ENCODE results near the gene CORO2B. TPM values are rescaled to one million over a fixed set of nuclear protein-coding genes. Genes with fewer than 3 reads are reported as not detected.

CORO2B gene
- total and polyA plus RNA-seq, 5 donors from 2014 or later = not detected

DNA sequence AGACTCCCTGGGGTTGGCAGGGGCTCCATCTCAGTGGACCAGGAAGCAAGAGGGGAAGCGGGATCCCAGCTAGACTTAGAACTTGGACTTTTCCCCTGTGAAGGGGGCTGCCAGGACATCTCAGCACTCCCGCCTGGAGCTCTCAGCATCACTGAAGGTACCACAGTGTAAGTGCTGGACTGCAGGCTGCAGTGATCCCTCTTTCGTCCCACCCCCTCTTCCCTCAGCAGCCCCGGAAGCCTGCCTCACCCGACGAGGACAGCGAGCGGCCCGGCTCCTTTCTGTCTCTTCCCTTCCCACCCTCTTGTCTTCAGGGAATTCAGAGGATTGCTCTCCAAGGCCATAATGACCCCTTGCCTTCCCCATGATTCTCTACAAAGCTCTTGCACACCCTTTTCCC, 147.5 kb downstream of the CORO2B start:
- no peak overlapping the region for H3K4me3 Mint-ChIP-seq
- DNase-seq (no peak), ATAC-seq (ENCODE audit: low read depth in 2 of 2) (no peak)
- no peaks in the 10 kb centered on the region for H3K4me1 Mint-ChIP-seq
- no peak overlapping the region for H3K27ac Mint-ChIP-seq
- H3K27me3 Mint-ChIP-seq = peaks cover 8% of the 10 kb centered on the region
- H3K36me3 Mint-ChIP-seq = no peaks in the 10 kb centered on the region
- Histone ChIP-seq H3K9me3 (ENCODE audit: control insufficient read depth in 2 of 2, low read length in 2 of 2) (no peaks in the 10 kb centered on the region), H3K27ac (ENCODE audit: insufficient read depth, low read length, poor library complexity, severe bottlenecking) (no peak overlapping the region), H3K27me3 (ENCODE audit: control insufficient read depth, insufficient read depth, low read length) (no peaks in the 10 kb centered on the region), H3K4me1 (ENCODE audit: control insufficient read depth, insufficient read depth, low read length, poor library complexity, severe bottlenecking) (no peaks in the 10 kb centered on the region), H3K4me3 (ENCODE audit: low read depth, low read length) (no peak overlapping the region), H3K36me3 (ENCODE audit: control insufficient read depth, insufficient read depth, low read length) (no peaks in the 10 kb centered on the region)
- no peaks in the 10 kb centered on the region for H3K9me3 Mint-ChIP-seq

DNA sequence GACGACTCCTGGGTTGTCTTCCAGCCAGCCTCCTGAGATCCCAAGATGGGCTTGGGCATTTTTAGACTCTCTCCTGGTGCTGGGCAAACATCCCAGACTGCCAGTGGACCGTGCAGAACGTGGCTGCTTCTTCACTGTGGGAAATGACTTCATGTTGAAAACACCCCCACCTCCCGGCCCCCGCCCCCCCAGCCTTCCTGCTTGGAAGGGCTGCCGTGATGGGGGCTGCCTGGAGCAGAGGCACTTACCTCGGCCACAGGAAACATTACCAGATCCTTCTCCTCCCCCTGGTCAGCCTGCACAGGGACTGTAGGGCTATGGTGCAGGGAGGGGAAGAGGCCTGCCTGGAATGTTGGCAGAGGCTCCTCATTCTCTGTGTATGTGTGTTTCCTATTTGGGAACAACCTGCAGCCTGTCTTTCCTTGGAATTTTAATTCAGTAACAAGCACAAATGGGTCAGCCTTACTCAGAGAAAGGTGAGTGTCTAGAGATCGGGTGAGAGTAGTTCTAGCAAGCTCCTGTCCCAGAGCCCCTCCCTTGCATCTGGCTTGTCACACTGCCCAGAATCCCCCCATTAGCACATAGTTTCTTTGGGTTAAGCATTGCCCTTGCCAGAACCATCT, 151.1 kb downstream of the CORO2B start:
- no peak for ATAC-seq (ENCODE audit: low read depth in 2 of 2)
- Histone ChIP-seq H3K27ac (ENCODE audit: insufficient read depth, low read length, poor library complexity, severe bottlenecking) (no peak overlapping the region), H3K27me3 (ENCODE audit: control insufficient read depth, insufficient read depth, low read length) (peaks cover 4% of the 10 kb centered on the region), H3K36me3 (ENCODE audit: control insufficient read depth, insufficient read depth, low read length) (no peaks in the 10 kb centered on the region), H3K4me1 (ENCODE audit: control insufficient read depth, insufficient read depth, low read length, poor library complexity, severe bottlenecking) (no peaks in the 10 kb centered on the region), H3K9me3 (ENCODE audit: control insufficient read depth in 2 of 2, low read length in 2 of 2) (no peaks in the 10 kb centered on the region), H3K4me3 (ENCODE audit: low read depth, low read length) (no peak overlapping the region)
- Mint-ChIP-seq H3K4me1 (no peaks in the 10 kb centered on the region), H3K27ac (peak overlapping the region in 1 of 3 donors; percentile 49), H3K4me3 (no peak overlapping the region), H3K36me3 (no peaks in the 10 kb centered on the region), H3K27me3 (peaks cover 8% of the 10 kb centered on the region), H3K9me3 (no peaks in the 10 kb centered on the region)
- DNase-seq = no peak

DNA sequence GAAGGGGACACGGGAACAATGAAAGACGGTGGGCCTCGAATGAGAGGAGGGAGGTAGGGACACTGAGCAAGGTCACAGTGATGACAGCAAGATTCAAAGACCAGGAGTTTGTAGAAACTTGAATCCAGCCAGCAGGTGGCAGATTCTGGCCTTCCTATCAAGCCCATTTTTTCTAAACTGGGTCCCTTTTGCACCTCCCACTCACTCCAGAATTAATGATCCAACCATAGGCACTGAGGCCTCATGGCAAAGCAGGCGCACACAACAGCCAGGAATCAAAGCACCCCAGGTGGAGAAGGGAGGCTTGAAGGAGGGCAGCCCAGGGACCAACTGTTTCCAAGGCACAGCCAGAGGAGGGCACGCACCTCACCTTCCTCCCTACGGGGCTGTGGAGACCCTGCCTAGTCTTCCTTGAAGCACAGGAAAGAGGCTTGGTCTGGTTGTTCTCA, 151.7 kb downstream of the CORO2B start:
- Mint-ChIP-seq H3K9me3 (no peaks in the 10 kb centered on the region), H3K4me1 (no peaks in the 10 kb centered on the region), H3K27ac (peak overlapping the region in 1 of 3 donors; percentile 49), H3K36me3 (no peaks in the 10 kb centered on the region), H3K27me3 (peaks cover 8% of the 10 kb centered on the region), H3K4me3 (no peak overlapping the region)
- Histone ChIP-seq H3K27ac (ENCODE audit: insufficient read depth, low read length, poor library complexity, severe bottlenecking) (no peak overlapping the region), H3K36me3 (ENCODE audit: control insufficient read depth, insufficient read depth, low read length) (no peaks in the 10 kb centered on the region), H3K9me3 (ENCODE audit: control insufficient read depth in 2 of 2, low read length in 2 of 2) (no peaks in the 10 kb centered on the region), H3K27me3 (ENCODE audit: control insufficient read depth, insufficient read depth, low read length) (peaks cover 4% of the 10 kb centered on the region), H3K4me3 (ENCODE audit: low read depth, low read length) (no peak overlapping the region), H3K4me1 (ENCODE audit: control insufficient read depth, insufficient read depth, low read length, poor library complexity, severe bottlenecking) (no peaks in the 10 kb centered on the region)
- ATAC-seq (ENCODE audit: low read depth in 2 of 2) (no peak), DNase-seq (peak in 2 of 3 donors; percentile 14 to 43)

DNA sequence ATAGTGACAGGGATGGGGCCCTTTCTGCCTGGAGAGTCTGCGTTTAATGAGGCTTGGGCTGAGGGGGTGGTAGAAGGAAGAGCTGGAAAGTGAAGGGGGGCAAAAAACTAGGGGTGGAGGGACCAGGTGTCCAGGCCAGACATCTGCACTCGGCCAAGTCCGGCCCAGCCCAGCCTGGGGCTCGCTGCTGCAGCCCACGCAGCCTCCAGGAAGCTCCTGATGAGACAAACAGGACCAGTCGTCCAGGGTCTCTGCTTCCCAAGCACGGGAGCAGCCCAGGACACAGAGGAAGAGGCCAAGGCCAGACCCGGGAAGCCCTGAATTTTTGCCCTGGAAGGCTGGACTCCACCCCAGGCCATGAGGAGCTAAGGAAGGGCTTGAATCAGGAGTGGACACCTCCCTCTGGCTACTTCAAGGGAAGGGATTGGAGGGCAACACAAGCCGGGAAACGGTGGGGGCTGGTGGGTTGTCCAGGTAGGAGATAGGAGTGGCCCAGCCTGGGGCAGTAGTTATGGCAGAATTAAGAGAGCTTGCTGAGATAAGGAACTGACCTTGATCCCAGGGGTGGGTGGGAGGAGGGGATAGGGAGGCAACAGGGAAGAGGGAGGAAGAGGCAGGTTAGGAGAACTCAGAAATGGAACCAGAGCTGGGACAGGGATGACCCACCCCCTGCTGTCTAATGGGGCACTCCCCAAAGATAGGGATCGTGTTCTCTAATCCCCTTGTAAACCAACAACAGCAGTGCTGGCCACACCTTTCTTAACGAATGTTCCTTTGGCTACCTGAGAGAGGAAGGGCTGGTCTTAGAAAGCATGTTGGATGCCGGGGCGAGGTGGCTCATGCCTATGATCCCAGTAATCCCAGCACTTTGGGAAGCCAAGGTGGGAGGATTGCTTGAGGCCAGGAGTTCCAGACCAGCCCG, 152.4 kb downstream of the CORO2B start:
- ATAC-seq (ENCODE audit: low read depth in 2 of 2) = no peak

DNA sequence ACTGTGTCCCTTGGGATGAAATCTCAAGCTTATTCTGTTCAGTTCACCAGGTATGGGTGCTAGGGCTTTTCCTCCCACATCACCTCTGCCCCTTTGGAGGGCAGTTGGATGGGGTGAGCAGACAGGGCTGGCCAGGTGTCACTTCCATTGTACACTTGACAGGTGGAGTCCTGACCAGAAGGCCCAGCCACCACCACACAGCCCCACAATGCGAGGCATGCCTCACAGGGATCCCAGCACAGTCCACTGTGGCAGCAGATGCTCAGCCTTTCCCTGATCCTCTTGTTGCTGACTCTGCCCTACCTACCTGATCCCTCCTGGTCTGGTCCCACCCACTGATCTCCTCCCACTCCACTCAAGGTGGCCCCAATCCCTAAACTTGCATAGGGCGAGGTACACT, 153.7 kb downstream of the CORO2B start:
- Mint-ChIP-seq H3K4me1 (no peaks in the 10 kb centered on the region), H3K36me3 (no peaks in the 10 kb centered on the region), H3K27me3 (peaks cover 8% of the 10 kb centered on the region), H3K4me3 (no peak overlapping the region), H3K27ac (no peak overlapping the region), H3K9me3 (no peaks in the 10 kb centered on the region)
- Histone ChIP-seq H3K27me3 (ENCODE audit: control insufficient read depth, insufficient read depth, low read length) (peaks cover 4% of the 10 kb centered on the region), H3K9me3 (ENCODE audit: control insufficient read depth in 2 of 2, low read length in 2 of 2) (no peaks in the 10 kb centered on the region), H3K4me3 (ENCODE audit: low read depth, low read length) (no peak overlapping the region), H3K4me1 (ENCODE audit: control insufficient read depth, insufficient read depth, low read length, poor library complexity, severe bottlenecking) (no peaks in the 10 kb centered on the region), H3K36me3 (ENCODE audit: control insufficient read depth, insufficient read depth, low read length) (no peaks in the 10 kb centered on the region), H3K27ac (ENCODE audit: insufficient read depth, low read length, poor library complexity, severe bottlenecking) (no peak overlapping the region)
- DNase-seq (no peak), ATAC-seq (ENCODE audit: low read depth in 2 of 2) (no peak)

More for the DNA sequence above, 152.4 kb downstream of the CORO2B start:
- Histone ChIP-seq H3K27ac (ENCODE audit: insufficient read depth, low read length, poor library complexity, severe bottlenecking) (no peak overlapping the region), H3K36me3 (ENCODE audit: control insufficient read depth, insufficient read depth, low read length) (no peaks in the 10 kb centered on the region), H3K4me1 (ENCODE audit: control insufficient read depth, insufficient read depth, low read length, poor library complexity, severe bottlenecking) (no peaks in the 10 kb centered on the region), H3K4me3 (ENCODE audit: low read depth, low read length) (no peak overlapping the region), H3K27me3 (ENCODE audit: control insufficient read depth, insufficient read depth, low read length) (peaks cover 4% of the 10 kb centered on the region), H3K9me3 (ENCODE audit: control insufficient read depth in 2 of 2, low read length in 2 of 2) (no peaks in the 10 kb centered on the region)
- Mint-ChIP-seq H3K9me3 (no peaks in the 10 kb centered on the region), H3K27ac (no peak overlapping the region), H3K36me3 (no peaks in the 10 kb centered on the region), H3K4me3 (no peak overlapping the region), H3K4me1 (no peaks in the 10 kb centered on the region), H3K27me3 (peaks cover 8% of the 10 kb centered on the region)
- DNase-seq = no peak

DNA sequence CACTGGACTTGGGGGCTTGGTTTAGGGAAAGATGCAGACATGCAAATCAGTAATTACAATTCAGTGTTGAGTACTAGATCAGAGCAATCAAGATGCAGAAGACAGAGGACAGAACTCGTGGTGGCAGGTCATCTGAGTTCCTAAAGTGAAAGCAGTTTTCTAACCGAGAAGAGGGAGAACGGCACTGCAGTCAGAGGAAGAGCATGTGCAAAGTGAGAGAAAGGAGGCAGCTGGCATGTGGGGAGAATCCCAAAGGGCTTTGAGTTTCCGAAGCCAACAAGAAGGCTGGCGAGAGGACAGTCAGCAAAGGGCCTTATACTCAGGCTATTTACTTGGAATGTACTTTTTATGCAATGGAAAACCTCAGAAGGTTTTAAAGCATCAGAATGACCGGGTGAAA, 154.9 kb downstream of the CORO2B start:
- H3K27me3 Mint-ChIP-seq = peaks cover 9% of the 10 kb centered on the region
- no peak overlapping the region for H3K4me3 Mint-ChIP-seq
- Histone ChIP-seq H3K9me3 (ENCODE audit: control insufficient read depth in 2 of 2, low read length in 2 of 2) (no peaks in the 10 kb centered on the region), H3K27ac (ENCODE audit: insufficient read depth, low read length, poor library complexity, severe bottlenecking) (no peak overlapping the region), H3K4me1 (ENCODE audit: control insufficient read depth, insufficient read depth, low read length, poor library complexity, severe bottlenecking) (no peaks in the 10 kb centered on the region), H3K36me3 (ENCODE audit: control insufficient read depth, insufficient read depth, low read length) (no peaks in the 10 kb centered on the region), H3K27me3 (ENCODE audit: control insufficient read depth, insufficient read depth, low read length) (peaks cover 4% of the 10 kb centered on the region), H3K4me3 (ENCODE audit: low read depth, low read length) (no peak overlapping the region)
- no peaks in the 10 kb centered on the region for H3K36me3 Mint-ChIP-seq
- no peak for ATAC-seq (ENCODE audit: low read depth in 2 of 2)
- H3K4me1 Mint-ChIP-seq = no peaks in the 10 kb centered on the region
- no peaks in the 10 kb centered on the region for H3K9me3 Mint-ChIP-seq
- peak overlapping the region in 1 of 3 donors; percentile 3 for H3K27ac Mint-ChIP-seq
- no peak for DNase-seq

DNA sequence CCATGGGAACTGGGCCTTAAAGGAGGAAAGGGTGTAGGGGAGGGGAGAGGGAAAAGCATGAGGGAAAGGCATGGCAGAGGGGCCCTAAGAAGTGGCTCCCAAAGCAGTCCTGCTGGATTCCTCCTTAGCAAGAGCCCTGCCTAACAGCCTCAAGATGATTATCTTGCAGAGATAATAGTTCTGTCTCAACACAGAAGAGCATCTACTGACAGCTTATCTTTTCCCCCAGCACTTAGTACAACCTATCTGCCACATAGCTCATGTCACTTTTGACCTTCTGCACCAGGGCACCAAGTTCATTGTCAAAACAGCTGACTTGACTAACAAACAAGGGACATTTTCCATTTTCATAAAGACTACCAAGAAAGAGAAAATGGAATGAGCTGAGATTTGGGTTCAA, 155.6 kb downstream of the CORO2B start:
- peaks cover 4% of the 10 kb centered on the region for H3K27me3 ChIP-seq (ENCODE audit: control insufficient read depth, insufficient read depth, low read length)
- Mint-ChIP-seq H3K4me3 (no peak overlapping the region), H3K9me3 (no peaks in the 10 kb centered on the region), H3K36me3 (no peaks in the 10 kb centered on the region), H3K27me3 (peaks cover 14% of the 10 kb centered on the region), H3K27ac (no peak overlapping the region), H3K4me1 (no peaks in the 10 kb centered on the region)
- H3K4me1 ChIP-seq (ENCODE audit: control insufficient read depth, insufficient read depth, low read length, poor library complexity, severe bottlenecking) = no peaks in the 10 kb centered on the region
- no peak overlapping the region for H3K4me3 ChIP-seq (ENCODE audit: low read depth, low read length)
- DNase-seq (no peak), ATAC-seq (ENCODE audit: low read depth in 2 of 2) (no peak)
- no peaks in the 10 kb centered on the region for H3K9me3 ChIP-seq (ENCODE audit: control insufficient read depth in 2 of 2, low read length in 2 of 2)
- H3K36me3 ChIP-seq (ENCODE audit: control insufficient read depth, insufficient read depth, low read length) = no peaks in the 10 kb centered on the region
- H3K27ac ChIP-seq (ENCODE audit: insufficient read depth, low read length, poor library complexity, severe bottlenecking) = no peak overlapping the region
